K562 (cell line): ENCODE results near the gene PCDHA13.

ENCODE experiments used
- ESRRB ChIP-seq: fragments of 250-450 bp; sonication (Bioruptor Pico); IDR thresholded peaks from 2 replicates; pipeline ENCODE4 v1.5.0; 2020; ENCODE audit warnings: mild to moderate bottlenecking, moderate library complexity, borderline replicate concordance
- GMEB1 ChIP-seq: fragments of 250-450 bp; sonication (Bioruptor Pico); IDR thresholded peaks from 2 replicates; pipeline ENCODE4 v1.4.0; 2020; ENCODE audit warnings: mild to moderate bottlenecking
- NKRF ChIP-seq: fragments of 450-650 bp; IDR thresholded peaks from 2 replicates; pipeline ENCODE4 v1.6.1; 2016; ENCODE audit warnings: borderline replicate concordance
- ZNF263 ChIP-seq: sonication (generic); formaldehyde crosslinking; IDR thresholded peaks from 2 replicates; pipeline ENCODE4 v1.8.0; 2022; ENCODE audit warnings: mild to moderate bottlenecking, missing genetic modification reagents, borderline replicate concordance

- TF ChIP-seq ZNF263, result no peak
- no peak for TF ChIP-seq ESRRB (CRISPR knock-in tag)
- no peak for TF ChIP-seq NKRF
- TF ChIP-seq GMEB1 (CRISPR knock-in tag), result no peak
These were observed 44.0 kb downstream of the PCDHA13 start, which contains the start of gene PCDHAC1 for GRCh38 chr5:140925806-140926442.
